ENCODE measurements around the gene RNF227.

RNF227 gene

DNA sequence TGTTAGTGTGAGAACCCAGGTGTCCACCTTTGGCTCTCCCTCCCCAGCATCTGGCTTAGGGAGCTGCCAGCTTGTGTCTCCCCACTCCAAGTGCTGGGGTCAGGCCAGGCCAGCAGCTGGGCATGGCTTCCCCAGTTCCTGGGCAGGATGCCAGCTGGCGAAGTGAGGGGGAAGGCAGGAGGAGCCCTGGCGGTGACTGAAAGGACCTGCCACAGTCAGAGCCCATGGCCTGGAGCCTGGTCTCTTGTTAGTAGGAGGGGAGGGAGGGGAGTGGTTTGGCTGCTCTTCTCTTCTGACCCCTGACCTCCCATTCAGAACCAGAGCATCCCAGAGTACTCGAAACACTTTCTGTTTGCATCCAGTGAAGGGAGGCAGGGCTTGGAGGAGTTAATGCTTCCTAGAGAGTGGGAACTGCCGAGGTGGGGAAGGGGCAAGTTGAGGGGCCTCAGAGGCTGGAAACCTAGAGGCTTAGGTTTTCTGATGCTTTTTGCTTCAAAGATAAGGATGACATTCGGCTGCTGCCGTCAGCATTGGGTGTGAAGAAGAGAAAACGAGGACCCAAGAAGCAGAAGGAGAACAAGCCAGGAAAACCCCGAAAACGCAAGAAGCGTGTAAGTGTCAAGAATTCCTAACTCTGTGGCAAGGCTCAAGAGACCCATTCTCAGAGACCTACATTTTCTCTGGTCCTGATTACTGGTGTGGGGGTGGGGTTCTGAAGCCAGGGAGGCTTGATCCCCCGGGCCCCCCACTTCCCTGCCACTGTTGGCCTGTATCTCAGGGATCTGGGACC lies 26.7 kb downstream of the RNF227 start:
- DNase-seq (ENCODE audit: extremely low read depth in 1 of 2, low read depth in 1 of 2), result no peak

DNA sequence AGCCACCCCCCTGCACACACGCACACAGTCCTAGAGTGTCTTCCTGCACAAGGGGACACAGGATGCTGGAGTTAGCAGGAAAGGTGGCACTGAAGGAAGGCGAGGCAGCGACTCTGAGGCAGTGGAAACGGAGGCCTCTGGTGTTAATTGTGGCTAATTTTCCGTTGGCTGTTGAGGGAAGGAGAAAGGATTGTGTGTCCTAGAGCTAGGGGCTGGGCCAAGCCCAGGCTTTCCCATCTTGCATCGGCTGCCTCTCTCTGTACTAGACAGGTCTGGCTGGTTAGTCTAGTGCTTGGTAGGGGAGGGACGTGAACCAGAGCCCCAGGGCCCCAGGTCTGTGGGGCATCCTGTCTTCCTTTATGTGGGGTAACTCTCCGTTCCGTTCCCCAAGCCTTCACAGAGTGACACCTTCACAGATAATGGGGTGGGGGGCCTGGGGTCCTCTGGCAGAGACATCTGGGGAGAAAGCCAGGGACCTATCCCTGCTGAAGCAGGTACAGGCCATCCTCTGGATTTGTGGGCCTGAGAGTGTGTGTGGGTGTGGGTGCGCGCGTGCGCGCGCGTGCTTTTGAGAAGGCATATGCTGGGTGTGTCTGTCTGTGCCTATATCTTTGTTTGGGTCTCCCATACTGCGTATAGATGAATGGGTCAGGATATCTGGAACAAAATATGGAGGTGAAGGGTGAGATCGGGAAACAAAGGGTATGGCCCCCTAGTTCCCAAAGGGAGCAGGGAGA lies 27.7 kb downstream of the RNF227 start, which contains the start of gene CHD3:
Gene CHD3, plus strand, starts transcription at position 606 of the 737 bp plus-strand sequence. CDS start 212 bp downstream, outside the sequence.
- no peak for DNase-seq (ENCODE audit: extremely low read depth in 1 of 2, low read depth in 1 of 2)

DNA sequence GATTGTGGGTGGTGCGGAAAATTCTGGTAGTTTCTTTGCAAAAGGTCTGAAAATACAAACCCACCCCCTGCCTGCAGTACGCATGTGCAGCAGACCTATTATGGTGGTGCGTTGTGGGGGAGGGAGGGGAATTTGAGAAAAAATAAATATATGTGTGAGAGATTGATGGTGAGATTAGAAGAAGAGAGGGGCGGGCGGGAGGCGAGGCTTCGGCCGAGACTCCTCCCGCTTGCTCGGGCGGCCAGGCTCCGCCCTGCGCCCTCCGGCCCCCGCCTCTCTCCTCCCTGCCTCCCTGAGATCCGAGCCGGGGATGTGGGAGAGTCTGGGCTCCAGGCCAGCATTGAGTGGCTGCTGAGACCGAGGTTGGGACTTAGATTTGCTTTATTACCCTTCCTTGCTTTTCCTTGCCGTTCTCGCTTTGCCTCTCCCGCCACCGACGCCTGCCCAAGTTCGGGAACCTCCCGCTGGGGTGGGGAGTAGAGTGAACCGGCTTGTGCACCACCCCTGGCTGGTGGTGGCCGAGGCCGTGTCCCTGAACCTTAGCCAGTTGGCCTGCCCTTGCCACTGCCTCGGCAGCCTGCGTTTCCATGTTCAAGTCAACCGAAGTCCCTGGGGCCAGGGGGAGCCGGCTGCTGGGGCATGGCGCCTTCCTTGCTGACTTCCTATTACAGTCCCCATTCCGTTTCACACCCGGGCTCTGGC lies 28.5 kb downstream of the RNF227 start:
- DNase-seq (ENCODE audit: extremely low read depth in 1 of 2, low read depth in 1 of 2), result peak; percentile 64 to 69

DNA sequence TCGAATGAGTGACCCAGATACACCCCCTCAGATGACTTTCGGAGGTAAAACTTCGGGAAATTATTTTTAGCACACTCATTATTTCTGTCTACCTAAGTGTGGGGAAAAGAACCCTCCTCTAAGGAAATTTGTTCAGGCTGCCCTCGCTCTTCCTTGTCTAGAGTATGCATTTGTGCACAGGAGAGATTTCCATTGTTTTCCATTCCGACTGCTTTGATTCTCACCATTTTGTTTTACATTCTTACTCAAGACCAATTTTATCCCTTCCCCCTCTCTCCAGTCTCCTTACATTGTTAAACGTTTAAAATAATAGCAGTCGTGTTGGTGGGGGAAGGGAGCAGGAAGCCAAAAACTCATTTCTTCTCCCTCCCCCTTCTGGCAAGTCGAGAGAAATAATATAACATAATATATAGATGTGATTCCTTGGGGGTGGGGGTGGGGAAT lies 29.0 kb downstream of the RNF227 start:
- no peak for DNase-seq (ENCODE audit: extremely low read depth in 1 of 2, low read depth in 1 of 2)

DNA sequence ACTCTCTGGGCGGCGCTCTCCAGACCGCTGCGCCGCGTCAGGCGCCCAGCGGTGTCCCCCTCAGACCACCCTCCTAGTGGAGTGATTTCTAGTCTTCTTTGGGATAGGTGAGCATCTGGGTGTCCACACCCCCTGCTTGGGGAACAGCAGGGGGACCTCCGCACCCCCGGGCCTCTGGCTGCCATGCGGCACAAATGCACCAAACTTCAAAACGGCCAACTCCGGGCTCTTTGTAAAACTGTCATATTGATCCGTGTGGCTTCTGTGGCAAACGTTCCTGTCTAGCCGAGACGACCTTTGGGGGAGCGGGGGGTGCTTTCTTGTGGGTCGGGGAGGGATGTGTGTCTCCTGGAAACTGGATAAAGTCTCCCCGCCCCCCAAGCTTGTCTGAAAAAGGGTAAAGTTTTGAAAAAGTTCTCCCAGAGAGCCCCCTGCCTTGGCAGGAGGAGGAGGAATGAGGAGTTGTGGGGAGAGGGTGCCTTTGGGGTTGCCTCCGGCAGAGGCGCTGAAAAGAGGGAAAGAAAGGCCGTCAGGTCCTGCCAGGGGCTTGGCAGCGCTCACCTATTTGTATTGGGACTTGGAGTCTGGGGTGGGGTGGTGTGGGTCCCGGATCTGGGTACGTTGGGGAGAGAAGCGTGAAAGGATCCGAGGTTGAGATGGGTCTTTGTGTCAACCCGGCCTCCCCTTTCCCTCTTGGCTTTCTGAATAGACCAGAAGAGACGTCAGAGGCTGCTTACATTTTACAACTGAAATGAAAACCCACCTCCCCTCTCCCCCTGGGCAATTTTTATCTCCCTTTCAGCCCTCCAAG lies 29.7 kb downstream of the RNF227 start:
- DNase-seq (ENCODE audit: extremely low read depth in 1 of 2, low read depth in 1 of 2), result peak; percentile 32 to 41

DNA sequence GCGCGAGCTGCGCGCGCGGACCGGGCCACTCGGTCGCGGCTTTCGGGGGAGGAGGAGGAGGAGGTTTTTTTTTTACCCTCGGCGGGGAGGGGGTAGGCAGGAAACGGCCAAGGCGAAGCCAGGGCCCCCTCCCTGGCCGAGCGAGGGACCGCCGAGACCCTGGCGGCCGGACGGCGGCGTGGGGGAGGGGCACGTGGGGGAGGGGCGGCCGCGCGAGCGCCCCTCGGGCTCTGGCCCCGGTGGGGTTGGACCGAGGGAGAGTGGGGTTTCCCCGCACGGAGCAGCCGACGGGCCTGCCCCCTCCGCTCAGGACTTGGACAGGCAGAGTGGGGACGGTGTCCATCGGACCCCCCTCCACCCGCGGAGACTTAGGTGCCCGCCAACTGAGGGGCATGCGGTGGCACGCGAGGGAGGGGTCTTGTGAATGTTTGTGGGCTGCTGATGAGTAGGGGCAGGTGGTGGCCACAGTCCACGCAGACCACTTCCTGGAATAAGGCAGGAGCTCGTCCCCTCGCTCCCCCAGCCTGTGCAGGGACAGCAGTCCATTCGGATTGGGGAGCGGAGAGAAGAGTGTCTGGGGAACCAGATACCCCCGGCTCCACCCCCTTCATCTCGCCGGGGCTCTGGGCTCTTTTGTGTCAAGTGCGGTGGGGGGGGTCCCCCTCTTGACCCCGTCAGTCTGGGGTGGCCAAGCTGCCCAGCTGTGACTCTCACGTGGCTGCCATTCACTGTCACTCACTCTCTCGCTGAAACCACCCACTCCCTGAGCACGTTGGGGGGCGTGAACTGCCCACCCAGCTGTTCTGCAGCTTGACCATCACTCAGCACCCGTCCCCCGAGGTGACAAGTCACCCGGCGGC lies 30.5 kb downstream of the RNF227 start:
- DNase-seq (ENCODE audit: extremely low read depth in 1 of 2, low read depth in 1 of 2), result peak in 1 of 2 donors; percentile 34

DNA sequence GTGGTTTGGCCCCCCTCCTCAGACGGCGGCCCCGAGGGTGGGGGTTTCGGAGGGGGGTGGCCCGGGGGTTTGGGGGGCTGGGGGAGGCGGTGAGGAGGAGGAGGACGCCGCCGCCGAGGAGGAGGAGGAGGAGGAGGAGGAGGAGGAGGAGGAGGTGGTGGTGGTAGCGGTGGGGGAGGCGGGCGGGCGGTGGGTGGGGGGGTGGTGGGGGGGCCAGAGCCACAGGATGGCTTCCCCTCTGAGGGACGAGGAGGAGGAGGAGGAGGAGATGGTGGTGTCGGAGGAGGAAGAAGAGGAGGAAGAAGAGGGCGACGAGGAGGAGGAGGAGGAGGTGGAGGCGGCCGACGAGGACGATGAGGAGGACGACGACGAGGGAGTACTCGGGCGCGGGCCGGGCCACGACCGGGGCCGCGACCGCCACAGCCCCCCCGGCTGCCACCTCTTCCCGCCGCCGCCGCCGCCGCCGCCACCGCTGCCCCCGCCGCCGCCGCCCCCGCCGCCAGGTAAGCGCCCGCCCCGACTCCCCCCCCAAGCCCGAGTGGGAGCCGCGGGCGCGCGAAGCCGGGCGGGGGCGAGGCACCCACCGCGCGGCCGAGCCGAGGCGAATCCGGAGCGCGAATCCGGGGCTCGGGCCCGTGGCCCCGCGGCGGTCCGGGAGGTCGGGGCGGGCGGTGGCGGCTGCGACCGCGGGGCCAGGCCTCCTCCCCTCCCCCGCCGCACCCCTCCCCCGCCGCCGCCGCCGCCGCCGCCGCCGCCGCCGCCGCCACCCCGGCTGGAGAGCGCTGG lies 31.3 kb downstream of the RNF227 start:
- peak in 1 of 2 donors; percentile 41 for DNase-seq (ENCODE audit: extremely low read depth in 1 of 2, low read depth in 1 of 2)

DNA sequence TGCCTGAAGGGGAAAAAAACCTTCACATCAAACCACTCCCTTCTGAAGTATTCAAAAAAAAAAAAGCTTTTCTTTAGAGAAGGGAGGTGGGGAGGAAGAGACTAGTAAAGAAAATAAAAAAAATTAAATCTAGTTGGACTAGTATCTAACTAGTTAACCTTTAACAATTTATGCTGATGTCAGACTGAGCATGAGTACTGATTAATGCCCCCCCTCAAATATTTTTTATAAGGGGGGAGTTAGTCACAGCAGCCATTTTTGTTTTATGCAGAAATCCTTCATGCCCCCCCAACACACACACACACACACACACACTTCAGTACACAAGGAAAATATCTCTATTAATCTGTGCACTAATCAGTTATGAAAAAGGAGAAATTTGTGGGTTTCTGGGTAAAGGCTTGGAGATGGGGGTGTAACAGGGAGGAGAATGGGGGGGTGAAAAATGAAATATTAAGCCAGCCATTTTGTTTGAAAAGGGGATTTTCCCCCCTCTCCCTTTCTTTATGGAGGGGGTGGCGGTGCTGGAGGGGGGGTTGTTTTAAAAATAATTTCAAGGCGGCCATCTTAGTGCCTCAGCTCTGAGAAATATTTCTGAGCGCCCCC lies 32.2 kb downstream of the RNF227 start:
- no peak for DNase-seq (ENCODE audit: extremely low read depth in 1 of 2, low read depth in 1 of 2)

DNA sequence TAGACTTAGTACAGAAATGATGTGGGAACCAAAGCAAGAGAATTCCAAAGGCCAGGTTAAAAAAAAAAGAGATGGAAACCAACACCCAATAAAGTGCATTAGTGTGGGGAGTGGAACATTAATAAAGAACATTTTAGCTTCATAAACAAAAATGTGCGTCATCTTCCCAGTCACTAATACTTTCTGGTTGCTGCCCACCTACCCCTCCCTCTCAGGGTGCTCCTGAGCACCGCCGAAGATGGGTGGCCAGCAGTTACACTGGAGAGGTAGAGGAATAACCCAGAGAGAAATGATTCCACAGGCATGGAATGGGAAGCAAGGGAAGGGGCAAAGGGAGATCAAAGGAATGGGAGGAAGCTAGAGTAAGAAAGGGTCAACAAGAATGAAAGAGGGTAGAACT lies 33.5 kb downstream of the RNF227 start:
- DNase-seq (ENCODE audit: extremely low read depth in 1 of 2, low read depth in 1 of 2), result no peak

DNA sequence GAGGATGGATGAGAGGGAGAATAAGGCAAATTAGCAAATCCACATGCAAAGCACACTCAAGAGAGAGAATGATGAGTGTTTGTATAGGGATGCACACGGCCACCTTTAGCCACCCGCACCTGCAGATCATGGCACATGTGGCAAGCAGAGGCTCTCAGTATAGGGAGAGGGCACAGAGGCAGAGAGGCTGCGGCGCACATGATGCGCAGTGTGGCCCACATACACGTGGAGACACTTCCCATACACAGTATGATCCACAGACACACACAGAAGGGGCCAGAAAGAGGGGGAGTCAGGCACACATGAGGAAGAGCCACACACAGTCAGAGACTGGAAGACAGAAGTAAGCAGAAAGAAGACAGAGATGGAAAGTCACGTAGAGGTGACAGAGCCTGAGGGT lies 34.0 kb downstream of the RNF227 start:
- DNase-seq (ENCODE audit: extremely low read depth in 1 of 2, low read depth in 1 of 2), result no peak

DNA sequence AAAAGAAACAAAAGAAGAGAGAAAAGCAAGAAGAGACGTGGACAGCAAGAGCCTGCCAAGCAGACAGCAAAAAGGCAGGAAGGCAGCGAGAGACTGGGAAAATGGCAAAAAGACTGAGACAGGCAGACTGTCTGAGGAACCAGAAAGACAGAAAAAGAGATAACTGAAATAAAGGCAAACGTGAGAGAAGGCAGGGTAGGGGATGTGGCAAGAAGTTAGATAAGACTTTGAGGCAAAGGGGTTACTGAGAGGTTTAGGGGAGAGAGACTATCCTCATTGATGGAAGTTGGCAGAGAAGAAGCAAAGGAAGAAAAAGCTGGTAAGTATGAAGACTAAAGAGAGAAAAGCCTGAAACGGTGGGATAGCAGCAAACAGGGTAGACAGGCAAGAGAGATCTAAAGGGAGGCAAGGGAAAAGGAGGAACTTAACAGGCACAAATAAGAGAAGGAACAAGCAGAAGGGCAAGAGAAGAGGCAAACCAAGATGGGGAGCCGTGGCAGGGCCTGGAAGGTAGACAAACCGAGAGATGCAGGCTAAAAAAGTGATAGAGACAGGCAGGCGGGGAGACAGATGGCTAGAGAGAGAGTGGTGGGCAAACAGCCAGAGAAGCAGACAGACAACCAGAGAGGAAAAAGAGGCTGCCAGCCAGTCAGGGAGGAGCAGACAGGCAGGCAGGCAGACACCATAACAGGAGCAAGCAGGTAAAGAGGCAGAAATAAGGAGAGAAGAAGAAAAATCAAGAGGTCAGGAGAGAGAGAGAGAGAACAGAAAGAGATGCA lies 34.6 kb downstream of the RNF227 start:
- DNase-seq (ENCODE audit: extremely low read depth in 1 of 2, low read depth in 1 of 2), result no peak

DNA sequence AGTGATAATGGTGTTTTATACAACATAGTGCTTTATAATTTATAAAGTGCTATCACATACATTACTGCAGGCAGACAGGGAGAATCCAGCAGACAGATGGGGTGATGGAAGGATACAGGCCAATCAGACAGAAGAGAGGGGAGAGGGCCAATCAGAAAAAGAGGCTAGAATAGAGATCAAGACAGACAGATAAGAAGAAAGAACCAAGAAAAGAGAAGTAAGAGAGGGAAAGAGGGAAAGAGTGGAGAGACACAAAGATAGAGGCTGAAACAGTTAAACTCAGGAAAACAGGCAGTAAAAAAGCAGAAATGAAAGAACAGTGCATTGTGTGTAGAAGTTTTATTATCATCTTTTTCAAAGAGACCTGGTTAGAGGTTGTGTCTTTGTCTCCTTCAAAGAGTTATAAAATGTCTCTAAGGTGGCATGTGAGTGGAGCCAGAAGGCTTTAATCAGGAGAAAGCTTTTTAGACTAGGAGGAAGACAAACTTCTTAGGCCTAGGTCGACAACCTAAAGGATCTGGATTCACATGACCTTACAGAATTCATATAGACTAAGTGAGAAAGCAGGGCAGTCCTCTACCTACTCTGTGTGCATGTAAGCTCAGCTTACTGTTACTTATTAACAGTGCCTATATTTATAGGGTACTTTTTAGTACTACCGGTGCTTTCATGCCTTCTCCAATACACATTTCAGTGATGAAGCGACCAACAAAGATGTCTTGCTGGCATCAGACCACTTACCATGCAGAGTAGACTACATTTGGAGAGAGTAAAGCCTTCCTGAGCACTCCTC lies 35.8 kb downstream of the RNF227 start:
- DNase-seq (ENCODE audit: extremely low read depth in 1 of 2, low read depth in 1 of 2), result no peak

DNA sequence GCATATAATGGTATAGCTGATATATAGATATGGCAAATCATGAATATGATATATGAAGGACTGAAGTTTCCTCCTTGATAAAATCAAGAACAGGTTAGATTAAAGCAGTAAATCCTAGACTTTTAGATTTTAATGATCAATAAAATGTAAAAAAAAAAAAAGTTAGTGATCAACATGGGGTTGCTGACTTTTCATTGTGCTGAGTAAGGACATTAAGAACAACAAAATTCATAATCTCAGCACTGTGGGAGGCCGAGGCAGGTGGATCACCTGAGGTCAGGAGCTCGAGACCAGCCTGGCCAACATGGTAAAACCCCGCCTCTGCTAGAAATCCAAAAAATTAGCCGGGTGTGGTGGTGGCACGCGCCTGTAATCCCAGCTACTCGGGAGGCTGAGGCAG lies 37.9 kb downstream of the RNF227 start:
- DNase-seq (ENCODE audit: extremely low read depth in 1 of 2, low read depth in 1 of 2), result no peak

DNA sequence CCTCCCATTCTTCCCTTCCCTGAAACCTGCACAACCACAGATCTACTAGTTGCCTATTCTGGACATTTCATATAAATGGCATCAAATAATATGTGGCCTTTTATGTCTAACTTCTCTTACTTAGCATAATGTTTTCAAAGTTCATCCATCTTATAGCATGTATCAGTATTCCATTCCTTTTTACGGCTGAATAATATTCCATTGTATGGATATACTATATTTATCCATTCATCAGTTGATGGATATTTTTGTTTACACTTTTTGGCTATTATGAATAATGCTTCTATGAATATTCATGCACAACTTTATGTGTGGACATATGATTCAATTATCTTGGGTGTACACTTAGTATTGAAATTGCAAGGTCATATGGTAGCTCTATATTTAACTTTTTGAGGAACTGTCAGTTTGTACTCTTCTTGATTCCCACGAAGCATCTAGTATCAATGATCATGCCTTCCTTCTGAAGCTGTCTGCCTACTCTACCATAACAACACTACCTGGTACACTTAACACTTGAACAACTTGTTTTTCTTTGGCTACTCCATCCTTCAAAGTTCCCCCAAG lies 40.2 kb downstream of the RNF227 start:
- DNase-seq (ENCODE audit: extremely low read depth in 1 of 2, low read depth in 1 of 2), result no peak

DNA sequence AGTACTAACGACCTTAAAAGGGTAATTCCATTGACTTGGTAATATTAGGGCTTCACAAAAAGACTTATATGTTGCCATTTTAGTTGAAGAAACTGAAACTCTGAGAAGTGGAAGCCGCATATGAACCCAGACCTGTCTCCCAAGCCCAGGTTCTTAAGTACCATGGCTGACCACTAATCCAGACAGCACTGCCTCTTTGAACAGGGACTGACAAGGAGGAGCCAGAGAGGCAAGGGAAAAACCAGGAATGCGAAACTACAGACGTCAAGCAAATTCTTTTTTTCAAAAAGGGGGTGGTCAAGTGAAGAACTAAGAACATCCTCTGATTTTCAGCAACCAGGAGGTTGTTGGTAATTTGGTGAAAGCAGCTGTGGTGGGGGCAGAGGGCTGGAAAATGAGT lies 43.0 kb downstream of the RNF227 start:
- no peak for DNase-seq (ENCODE audit: extremely low read depth in 1 of 2, low read depth in 1 of 2)

DNA sequence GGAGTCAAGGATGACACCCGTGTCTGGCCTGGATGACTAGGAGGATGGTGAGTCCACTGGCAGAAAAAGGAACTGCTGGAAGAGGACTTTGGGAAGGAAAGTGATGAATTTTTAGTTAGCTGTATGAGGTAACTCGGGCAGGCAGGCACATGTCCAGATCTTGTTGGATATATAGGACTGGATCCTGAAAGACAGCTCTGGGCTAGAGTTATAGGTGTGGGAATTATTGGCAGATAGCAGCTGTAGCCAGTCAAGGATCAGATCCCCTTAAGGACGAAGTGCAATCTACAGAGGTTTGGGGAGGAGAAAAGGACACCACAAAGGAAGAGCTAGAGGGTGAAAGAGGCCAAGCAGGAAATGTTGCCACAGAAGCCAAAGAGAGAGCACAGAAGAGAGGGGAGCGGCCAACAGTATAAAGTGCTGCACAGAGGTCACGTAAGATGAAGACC lies 48.2 kb downstream of the RNF227 start:
- DNase-seq (ENCODE audit: extremely low read depth in 1 of 2, low read depth in 1 of 2), result no peak
